Kidney (tissue), 14 donors: Measurements from ENCODE around the gene DIDO1. TPM values are rescaled to one million over a fixed set of nuclear protein-coding genes. Genes with fewer than 3 reads are reported as not detected.

ENCODE experiments used
- DNase-seq, 5 donors: peaks; one replicate each; pipeline ENCODE4 v3.0.0-alpha.2; 2013 to 2020
- FAIRE-seq: peaks from 2 replicates; lab custom pipeline; 2012; peaks lifted over from hg19 to GRCh38; lab: Jason Lieb, UNC
- H3K27ac ChIP-seq, 2 donors: one replicate each; pipeline ENCODE4 v1.7.0; 2013; ENCODE audit warnings: low read depth in 2 of 2, low read length in 2 of 2, inconsistent platforms in 1 of 2
- H3K27me3 ChIP-seq: one replicate; pipeline ENCODE4 v1.7.1; 2013; ENCODE audit warnings: low read length, inconsistent platforms; ENCODE audit not compliant: control insufficient read depth, insufficient read depth
- H3K36me3 ChIP-seq, 3 donors: one replicate each; pipeline versions ENCODE4 v1.7.0 to v1.7.1; 2013; ENCODE audit warnings: low read length in 3 of 3, control low read depth in 1 of 3, inconsistent platforms in 1 of 3; ENCODE audit not compliant: insufficient read depth in 3 of 3, control insufficient read depth in 2 of 3
- H3K4me1 ChIP-seq, 3 donors: one replicate each; pipeline versions ENCODE4 v1.7.0 to v1.7.1; 2013; ENCODE audit warnings: low read length in 3 of 3, inconsistent platforms in 1 of 3, low read depth in 1 of 3; ENCODE audit not compliant: control insufficient read depth in 2 of 3, insufficient read depth in 2 of 3
- H3K4me3 ChIP-seq, 3 donors: one replicate each; pipeline versions ENCODE4 v1.7.0 to v1.8.1; 2013; ENCODE audit warnings: low read length in 3 of 3, control low read depth in 1 of 3, inconsistent platforms in 1 of 3
- H3K9ac ChIP-seq, 3 donors: one replicate each; pipeline versions ENCODE4 v1.7.0 to v1.7.1; 2013; ENCODE audit warnings: low read length in 3 of 3, control low read depth in 1 of 3, inconsistent platforms in 1 of 3
- H3K9me3 ChIP-seq, 3 donors: one replicate each; pipeline versions ENCODE4 v1.7.0 to v1.7.1; 2013; ENCODE audit warnings: low read length in 3 of 3, control low read depth in 1 of 3, inconsistent platforms in 1 of 3; ENCODE audit not compliant: control insufficient read depth in 2 of 3, insufficient read depth in 1 of 3
- intact Hi-C: fragments of 100-400 bp; cut with DNase I; formaldehyde crosslinking; loops from one replicate; pipeline ENCODE4 v1.11.1; 2022
- polyA plus RNA-seq: library from polyadenylated mRNA; stranded (reverse); fragments of 350-450 nt; fragmentation: Illumina TruSeq; extraction: RNeasy Lipid Tissue Mini Kit (QIAGEN cat#74804); gene quantifications from one replicate; pipeline ENCODE4 v1.2.3, GENCODE V29; 2014; ENCODE audit warnings: low read depth, low replicate concordance; ENCODE audit not compliant: insufficient read depth
- total RNA-seq: library from RNA; stranded (reverse); fragmentation: NEBNext Ultra II Directional; extraction: Animal tissue kit (Norgen Biotek cat#: 25700); gene quantifications from one replicate; pipeline ENCODE4 v1.2.1, GENCODE V29; 2021
- TF ChIP-seq, protein P1 (sequence below): IDR thresholded peaks from 3 replicates; pipeline ENCODE4 v1.5.1; 2012; ENCODE audit warnings: mild to moderate bottlenecking, moderate library complexity, borderline replicate concordance; ENCODE audit not compliant: insufficient read depth; ENCODE audit errors: extremely low read depth
- donor health status: control.
- donor health status: control.
- donor health status: control.
- donor health status: control.
- donor health status: control.
- donor health status: DM: yes; HTN: yes; CAD: no.
- donor health status: Normal renal cell carcinoma (clear cell type).

The DIDO1 gene
- total and polyA plus RNA-seq, 2 donors from 2014 or later, result 23.0 to 67.9 TPM

DNA sequence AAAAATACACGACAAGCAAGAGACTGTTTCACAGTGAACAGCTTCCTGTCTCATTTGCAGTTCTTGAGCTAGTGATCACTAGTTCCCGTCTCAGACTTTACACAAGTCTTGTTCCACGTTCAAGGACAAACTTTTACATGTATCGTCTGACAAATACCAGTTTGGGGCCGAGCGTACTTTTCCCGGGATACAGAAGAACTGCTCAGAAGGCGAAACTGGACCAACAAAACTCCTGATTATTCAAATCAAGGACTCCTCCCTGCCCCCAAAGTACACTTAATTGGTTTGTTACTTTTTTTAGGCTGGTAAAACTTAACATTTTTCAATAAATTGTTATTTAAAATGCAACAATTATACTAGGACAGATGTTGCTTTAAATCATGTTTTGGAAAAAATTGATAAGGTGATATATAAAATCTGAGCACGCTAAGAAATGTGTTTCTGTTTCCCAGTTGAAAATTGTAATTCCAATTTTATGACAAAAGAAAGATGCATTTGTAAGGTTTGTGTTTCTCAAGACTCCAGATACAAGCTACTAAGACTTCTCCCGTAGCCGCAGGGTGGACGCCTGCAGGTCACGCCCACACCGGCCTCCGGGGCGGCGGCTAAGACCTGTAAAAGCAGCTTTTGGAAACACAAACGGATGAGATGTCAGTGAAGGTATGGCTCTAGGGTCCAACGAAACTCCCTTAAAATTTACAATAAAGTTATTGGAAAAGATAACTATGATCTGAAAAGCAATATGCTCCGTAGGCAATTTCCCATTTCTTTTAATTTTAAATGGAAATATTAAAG lies 47.9 kb downstream of the DIDO1 start:
- no peaks in the 10 kb centered on the region for H3K27me3 ChIP-seq
- H3K9me3 ChIP-seq, result no peaks in the 10 kb centered on the region
- DNase-seq (no peak), FAIRE-seq (no peak)
- peaks cover 0 to 13% (median 3%) of the 10 kb centered on the region in 3 donors for H3K4me1 ChIP-seq
- intact Hi-C loops, result no loop called here
- TF ChIP-seq, protein P1, sequence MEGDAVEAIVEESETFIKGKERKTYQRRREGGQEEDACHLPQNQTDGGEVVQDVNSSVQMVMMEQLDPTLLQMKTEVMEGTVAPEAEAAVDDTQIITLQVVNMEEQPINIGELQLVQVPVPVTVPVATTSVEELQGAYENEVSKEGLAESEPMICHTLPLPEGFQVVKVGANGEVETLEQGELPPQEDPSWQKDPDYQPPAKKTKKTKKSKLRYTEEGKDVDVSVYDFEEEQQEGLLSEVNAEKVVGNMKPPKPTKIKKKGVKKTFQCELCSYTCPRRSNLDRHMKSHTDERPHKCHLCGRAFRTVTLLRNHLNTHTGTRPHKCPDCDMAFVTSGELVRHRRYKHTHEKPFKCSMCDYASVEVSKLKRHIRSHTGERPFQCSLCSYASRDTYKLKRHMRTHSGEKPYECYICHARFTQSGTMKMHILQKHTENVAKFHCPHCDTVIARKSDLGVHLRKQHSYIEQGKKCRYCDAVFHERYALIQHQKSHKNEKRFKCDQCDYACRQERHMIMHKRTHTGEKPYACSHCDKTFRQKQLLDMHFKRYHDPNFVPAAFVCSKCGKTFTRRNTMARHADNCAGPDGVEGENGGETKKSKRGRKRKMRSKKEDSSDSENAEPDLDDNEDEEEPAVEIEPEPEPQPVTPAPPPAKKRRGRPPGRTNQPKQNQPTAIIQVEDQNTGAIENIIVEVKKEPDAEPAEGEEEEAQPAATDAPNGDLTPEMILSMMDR, result no peak
- no peak overlapping the region for H3K9ac ChIP-seq
- no peak overlapping the region for H3K4me3 ChIP-seq
- no peak overlapping the region for H3K27ac ChIP-seq
- H3K36me3 ChIP-seq, result no peaks in the 10 kb centered on the region

DNA sequence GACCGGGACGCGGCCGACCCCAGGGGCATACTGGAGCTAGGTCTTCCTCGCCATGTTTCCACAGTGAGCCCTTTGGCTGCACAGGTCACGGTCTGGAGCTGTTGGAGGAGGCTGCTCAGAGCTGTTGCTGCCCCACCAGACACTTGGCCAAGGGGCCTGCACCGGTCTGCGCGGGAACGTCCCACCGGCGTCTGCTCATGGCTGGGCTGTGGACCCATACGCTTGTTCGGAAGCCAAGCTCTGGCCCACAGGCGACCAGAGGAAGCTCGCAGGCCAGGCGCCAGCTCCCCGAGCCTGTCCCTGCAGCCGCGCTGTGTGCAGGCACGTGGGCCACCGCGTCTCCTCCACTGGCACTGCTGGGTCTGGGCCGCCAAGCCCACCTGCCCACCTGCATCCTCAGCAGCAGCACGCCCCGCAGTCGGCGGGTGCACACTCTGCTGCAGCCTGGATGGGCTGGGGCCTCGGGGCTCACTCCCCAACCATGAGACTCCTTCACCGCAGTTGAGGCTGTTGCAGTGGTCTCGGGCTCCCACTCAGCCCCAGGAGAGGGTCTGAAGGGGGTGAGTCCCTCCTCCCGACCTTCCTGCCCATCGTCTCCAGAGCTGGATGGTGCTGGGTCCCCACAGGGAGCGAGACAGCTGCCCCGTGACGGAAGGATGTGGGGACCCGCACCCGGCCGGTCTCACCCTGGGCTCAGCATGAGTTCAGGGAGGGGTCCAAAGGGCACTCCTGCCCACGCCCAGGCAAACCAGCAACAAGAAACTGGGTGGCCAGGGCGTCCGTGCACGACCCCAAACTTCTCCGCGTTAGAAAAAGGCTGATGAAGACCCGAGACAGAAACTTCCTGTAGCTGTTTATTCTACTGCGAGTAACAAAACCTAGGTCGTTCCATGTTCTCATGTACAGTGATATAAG lies 49.1 kb downstream of the DIDO1 start:
- Histone ChIP-seq H3K4me3 (no peak overlapping the region), H3K27me3 (no peaks in the 10 kb centered on the region), H3K4me1 (peaks cover 0 to 13% (median 3%) of the 10 kb centered on the region in 3 donors), H3K27ac (no peak overlapping the region), H3K9ac (no peak overlapping the region), H3K36me3 (no peaks in the 10 kb centered on the region), H3K9me3 (no peaks in the 10 kb centered on the region)
- intact Hi-C loops, result no loop called here
- TF ChIP-seq, protein P1, result no peak
- FAIRE-seq, result no peak
- peak; percentile 64 to 94 (median 73) for DNase-seq

DNA sequence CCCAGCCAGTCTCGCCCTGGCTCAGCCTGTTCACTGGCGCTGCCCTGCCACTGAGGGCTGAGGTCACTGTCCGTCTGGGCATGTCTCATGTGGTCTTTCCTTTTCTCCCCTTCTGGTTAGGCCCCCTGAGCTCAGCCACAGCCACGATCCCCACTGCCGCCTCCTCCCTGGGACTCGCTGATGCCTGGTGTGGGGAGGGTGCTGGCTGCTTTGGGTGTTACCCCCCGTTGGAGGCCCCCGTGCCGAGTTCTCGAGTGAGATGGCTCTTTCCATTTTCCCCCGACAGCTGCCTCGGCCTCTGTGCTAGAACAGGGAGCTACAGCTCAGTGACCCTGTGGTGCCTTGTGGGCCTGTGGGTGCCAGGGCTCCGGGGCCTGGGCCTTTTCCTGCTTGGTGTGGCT lies 49.8 kb downstream of the DIDO1 start:
- H3K27ac ChIP-seq, result no peak overlapping the region
- DNase-seq, result peak in 1 of 5 donors; percentile 59
- H3K4me3 ChIP-seq, result no peak overlapping the region
- H3K27me3 ChIP-seq, result no peaks in the 10 kb centered on the region
- H3K4me1 ChIP-seq, result peaks cover 0 to 13% (median 3%) of the 10 kb centered on the region in 3 donors
- no peak overlapping the region for H3K9ac ChIP-seq
- intact Hi-C loops, result no loop called here
- no peaks in the 10 kb centered on the region for H3K36me3 ChIP-seq
- no peaks in the 10 kb centered on the region for H3K9me3 ChIP-seq
- TF ChIP-seq, protein P1, result no peak
- no peak for FAIRE-seq
